Mesenchymal stem cell (in vitro differentiated cells and primary cell): ENCODE data around the gene KRT8.

Experiments used
- DNase-seq: peaks from one replicate; pipeline ENCODE4 v3.0.0-alpha.2; 2013
- H2AFZ ChIP-seq: one replicate; pipeline ENCODE4 v1.6.1; 2013; ENCODE audit warnings: low read depth, mild to moderate bottlenecking, control low read depth, inconsistent platforms, low read length, moderate library complexity
- H2AK5ac ChIP-seq: 2 replicates; pipeline ENCODE4 v1.6.1; 2013; ENCODE audit warnings: low read length, moderate library complexity, mild to moderate bottlenecking, inconsistent platforms; ENCODE audit not compliant: severe bottlenecking
- H2BK120ac ChIP-seq: one replicate; pipeline ENCODE4 v1.6.1; 2013; ENCODE audit warnings: low read depth, mild to moderate bottlenecking, inconsistent platforms, low read length, moderate library complexity
- H2BK12ac ChIP-seq, 2 experiments: one replicate each; pipeline ENCODE4 v1.6.1; 2013; ENCODE audit warnings: inconsistent platforms in 2 of 2, low read length in 2 of 2, mild to moderate bottlenecking in 2 of 2, moderate library complexity in 2 of 2, control low read depth in 1 of 2
- H2BK15ac ChIP-seq: one replicate; pipeline ENCODE4 v1.6.1; 2013; ENCODE audit warnings: mild to moderate bottlenecking, low read depth, inconsistent platforms; ENCODE audit not compliant: poor library complexity, severe bottlenecking
- H2BK5ac ChIP-seq: 2 replicates; pipeline ENCODE4 v1.6.1; 2013; ENCODE audit warnings: low read depth, mild to moderate bottlenecking, low read length, control low read depth, inconsistent platforms; ENCODE audit not compliant: poor library complexity, severe bottlenecking
- H3K14ac ChIP-seq, 2 experiments: one replicate each; pipeline ENCODE4 v1.6.1; 2013; ENCODE audit warnings: inconsistent platforms in 2 of 2, low read length in 2 of 2, control low read depth in 1 of 2, mild to moderate bottlenecking in 1 of 2, moderate library complexity in 1 of 2
- H3K18ac ChIP-seq, 2 experiments: one replicate each; pipeline ENCODE4 v1.6.1; 2013; ENCODE audit warnings: inconsistent platforms in 2 of 2, low read length in 2 of 2, control low read depth in 1 of 2, low read depth in 1 of 2, mild to moderate bottlenecking in 1 of 2
- H3K23ac ChIP-seq, 2 experiments: one replicate each; pipeline ENCODE4 v1.6.1; 2013; ENCODE audit warnings: inconsistent platforms in 2 of 2, low read length in 2 of 2, mild to moderate bottlenecking in 2 of 2, moderate library complexity in 2 of 2, control low read depth in 1 of 2
- H3K27ac ChIP-seq: 2 replicates; pipeline ENCODE4 v1.5.1; 2013; ENCODE audit warnings: mild to moderate bottlenecking, moderate library complexity, low read length, control low read depth, inconsistent platforms; ENCODE audit not compliant: poor library complexity, severe bottlenecking
- H3K27me3 ChIP-seq, 2 experiments: 2 replicates each; pipeline versions ENCODE4 v1.6.1 to v1.7.0; 2013; ENCODE audit warnings: low read length in 2 of 2, mild to moderate bottlenecking in 2 of 2, moderate library complexity in 2 of 2, control low read depth in 1 of 2, inconsistent platforms in 1 of 2; ENCODE audit not compliant: control insufficient read depth in 1 of 2, insufficient read depth in 1 of 2
- H3K36me3 ChIP-seq, 2 experiments: 2 replicates each; pipeline versions ENCODE4 v1.6.1 to v1.7.0; 2013; ENCODE audit warnings: low read length in 2 of 2, control low read depth in 1 of 2, inconsistent platforms in 1 of 2, low read depth in 1 of 2, mild to moderate bottlenecking in 1 of 2; ENCODE audit not compliant: insufficient read depth in 2 of 2, control insufficient read depth in 1 of 2
- H3K4ac ChIP-seq, 2 experiments: one replicate each; pipeline ENCODE4 v1.6.1; 2013; ENCODE audit warnings: inconsistent platforms in 2 of 2, low read length in 2 of 2, mild to moderate bottlenecking in 2 of 2, moderate library complexity in 2 of 2, control low read depth in 1 of 2, low read depth in 1 of 2
- H3K4me1 ChIP-seq: 2 replicates; pipeline ENCODE4 v1.6.1; 2013; ENCODE audit warnings: low read depth, low read length, control low read depth; ENCODE audit not compliant: control insufficient read depth, insufficient read depth
- H3K4me2 ChIP-seq: 2 replicates; pipeline ENCODE4 v1.6.1; 2013; ENCODE audit warnings: low read length, mild to moderate bottlenecking, inconsistent platforms; ENCODE audit not compliant: poor library complexity, severe bottlenecking
- H3K4me3 ChIP-seq, 2 experiments: 2 replicates each; pipeline versions ENCODE4 v1.5.1 to v1.7.0; 2013; ENCODE audit warnings: low read length in 2 of 2, mild to moderate bottlenecking in 2 of 2, control low read depth in 1 of 2, low read depth in 1 of 2; ENCODE audit not compliant: insufficient read depth in 1 of 2
- H3K79me1 ChIP-seq: replicated peaks from 2 replicates; pipeline ENCODE4 v1.6.1; 2013; ENCODE audit warnings: mild to moderate bottlenecking, control low read depth, low read length, inconsistent platforms; ENCODE audit not compliant: poor library complexity, severe bottlenecking
- H3K9ac ChIP-seq: 2 replicates; pipeline ENCODE4 v1.7.0; 2013; ENCODE audit warnings: mild to moderate bottlenecking, low read length, moderate library complexity
- H3K9me3 ChIP-seq: 2 replicates; pipeline ENCODE4 v1.7.0; 2013; ENCODE audit warnings: mild to moderate bottlenecking, low read length; ENCODE audit not compliant: control insufficient read depth
- H4K8ac ChIP-seq: one replicate; pipeline ENCODE4 v1.6.1; 2013; ENCODE audit warnings: inconsistent platforms, mild to moderate bottlenecking, low read length, moderate library complexity
- H4K91ac ChIP-seq: one replicate; pipeline ENCODE4 v1.6.1; 2013; ENCODE audit warnings: mild to moderate bottlenecking, low read length, inconsistent platforms
- WGBS: methylation state at CpG from one replicate; pipeline ENCODE4 v1.1.7; 2013; ENCODE audit warnings: mixed read lengths; 5-methylcytosine and 5-hydroxymethylcytosine counted together

Gene KRT8

GRCh38 chr12:52945389-52946232 lies 40.7 kb upstream of the KRT8 start:
- H2AFZ ChIP-seq = no peak overlapping the region
- peak overlapping the region; percentile 72 for H4K8ac ChIP-seq
- H3K4ac ChIP-seq = peak overlapping the region; percentile 81 to 95
- H3K27ac ChIP-seq = peak overlapping the region; percentile 91
- no peak overlapping the region for H3K23ac ChIP-seq
- no peak overlapping the region for H3K4me3 ChIP-seq
- 11% methylated on average over 9 of the region's 13 CpGs for WGBS
- H3K79me1 ChIP-seq = peaks cover 15% of the 10 kb centered on the region
- H2BK12ac ChIP-seq = peak overlapping the region; percentile 20 to 69
- H4K91ac ChIP-seq = peak overlapping the region; percentile 96
- peak overlapping the region; percentile 41 to 85 for H3K18ac ChIP-seq
- H3K27me3 ChIP-seq = peaks cover 0 to 72% of the 10 kb centered on the region in 2 experiments
- peaks cover 38% of the 10 kb centered on the region for H3K4me1 ChIP-seq
- H3K9ac ChIP-seq = no peak overlapping the region
- H2AK5ac ChIP-seq = peak overlapping the region; percentile 75
- H2BK120ac ChIP-seq = peak overlapping the region; percentile 99
- H2BK15ac ChIP-seq = peak overlapping the region; percentile 99
- H2BK5ac ChIP-seq = peak overlapping the region; percentile 85
- H3K36me3 ChIP-seq = peaks cover 0 to 6% of the 10 kb centered on the region in 2 experiments
- peak; percentile 77 for DNase-seq
- H3K9me3 ChIP-seq = no peaks in the 10 kb centered on the region
- H3K4me2 ChIP-seq = peak overlapping the region; percentile 43
- no peak overlapping the region for H3K14ac ChIP-seq

- Histone ChIP-seq H3K4ac (peak overlapping the region; percentile 81 to 95), H3K23ac (no peak overlapping the region), H3K27ac (peak overlapping the region; percentile 91), H4K8ac (peak overlapping the region; percentile 81), H3K4me3 (no peak overlapping the region), H3K27me3 (peaks cover 0 to 65% of the 10 kb centered on the region in 2 experiments), H2AK5ac (peak overlapping the region; percentile 75), H3K14ac (no peak overlapping the region), H3K36me3 (no peaks in the 10 kb centered on the region), H3K4me1 (peaks cover 33% of the 10 kb centered on the region), H2BK5ac (no peak overlapping the region), H2AFZ (no peak overlapping the region), H2BK120ac (peak overlapping the region; percentile 99), H2BK15ac (peak overlapping the region; percentile 99), H3K79me1 (peaks cover 15% of the 10 kb centered on the region), H3K9me3 (peaks cover 1% of the 10 kb centered on the region), H3K4me2 (no peak overlapping the region), H3K18ac (peak overlapping the region; percentile 41 to 85), H3K9ac (no peak overlapping the region), H2BK12ac (peak overlapping the region; percentile 20 to 69), H4K91ac (peak overlapping the region; percentile 96)
- 82% methylated on average over 8 of the region's 8 CpGs for WGBS
- DNase-seq = no peak
These were observed 40.0 kb upstream of the KRT8 start for GRCh38 chr12:52944683-52945388.

GRCh38 chr12:52942901-52943181 lies 38.0 kb upstream of the KRT8 start:
- H3K23ac ChIP-seq = no peak overlapping the region
- peaks cover 29% of the 10 kb centered on the region for H3K4me1 ChIP-seq
- no peak overlapping the region for H3K4ac ChIP-seq
- H2BK15ac ChIP-seq = no peak overlapping the region
- H3K9me3 ChIP-seq = peaks cover 3% of the 10 kb centered on the region
- H3K79me1 ChIP-seq = peaks cover 14% of the 10 kb centered on the region
- H2BK120ac ChIP-seq = no peak overlapping the region
- no peak overlapping the region for H3K14ac ChIP-seq
- no peak overlapping the region for H4K8ac ChIP-seq
- no peak overlapping the region for H2BK5ac ChIP-seq
- 91% methylated on average over 3 of the region's 3 CpGs for WGBS
- H3K9ac ChIP-seq = no peak overlapping the region
- H3K18ac ChIP-seq = no peak overlapping the region
- H2AK5ac ChIP-seq = no peak overlapping the region
- H3K27me3 ChIP-seq = peaks cover 0 to 50% of the 10 kb centered on the region in 2 experiments
- DNase-seq = no peak
- no peak overlapping the region for H3K27ac ChIP-seq
- H3K4me2 ChIP-seq = no peak overlapping the region
- no peak overlapping the region for H2BK12ac ChIP-seq
- no peaks in the 10 kb centered on the region for H3K36me3 ChIP-seq
- H3K4me3 ChIP-seq = no peak overlapping the region
- H4K91ac ChIP-seq = no peak overlapping the region
- H2AFZ ChIP-seq = no peak overlapping the region
